IPS DF 6.9 (cell line): ENCODE data around the gene VWA1.

Experiments
- DNase-seq: peaks from one replicate; pipeline ENCODE4 v3.0.0-alpha.2; 2013; ENCODE audit warnings: low read depth, low spot score
- H3K27ac ChIP-seq: one replicate; pipeline ENCODE4 v1.5.1; 2013; ENCODE audit warnings: low read length, control low read depth
- H3K27me3 ChIP-seq: 2 replicates; pipeline ENCODE4 v1.6.1; 2013; ENCODE audit warnings: mild to moderate bottlenecking, low read length; ENCODE audit not compliant: control insufficient read depth, insufficient read depth
- H3K36me3 ChIP-seq: 2 replicates; pipeline ENCODE4 v1.6.1; 2013; ENCODE audit warnings: low read length; ENCODE audit not compliant: control insufficient read depth, insufficient read depth
- H3K4me1 ChIP-seq: 2 replicates; pipeline ENCODE4 v1.6.1; 2013; ENCODE audit warnings: low read length; ENCODE audit not compliant: control insufficient read depth, insufficient read depth
- H3K4me3 ChIP-seq: 2 replicates; pipeline ENCODE4 v1.5.1; 2013; ENCODE audit warnings: mild to moderate bottlenecking, low read length
- H3K9me3 ChIP-seq: 2 replicates; pipeline ENCODE4 v1.6.1; 2013; ENCODE audit warnings: low read length, inconsistent platforms; ENCODE audit not compliant: control insufficient read depth, insufficient read depth
- WGBS: extraction: QIAGEN DNeasy Blood & Tissue Kit; methylation state at CpG from one replicate; pipeline ENCODE4 v1.1.7; 2013; ENCODE audit warnings: mixed read lengths, missing lambda C conversion rate; ENCODE audit not compliant: insufficient read length, insufficient coverage; 5-methylcytosine and 5-hydroxymethylcytosine counted together

VWA1 gene

DNA sequence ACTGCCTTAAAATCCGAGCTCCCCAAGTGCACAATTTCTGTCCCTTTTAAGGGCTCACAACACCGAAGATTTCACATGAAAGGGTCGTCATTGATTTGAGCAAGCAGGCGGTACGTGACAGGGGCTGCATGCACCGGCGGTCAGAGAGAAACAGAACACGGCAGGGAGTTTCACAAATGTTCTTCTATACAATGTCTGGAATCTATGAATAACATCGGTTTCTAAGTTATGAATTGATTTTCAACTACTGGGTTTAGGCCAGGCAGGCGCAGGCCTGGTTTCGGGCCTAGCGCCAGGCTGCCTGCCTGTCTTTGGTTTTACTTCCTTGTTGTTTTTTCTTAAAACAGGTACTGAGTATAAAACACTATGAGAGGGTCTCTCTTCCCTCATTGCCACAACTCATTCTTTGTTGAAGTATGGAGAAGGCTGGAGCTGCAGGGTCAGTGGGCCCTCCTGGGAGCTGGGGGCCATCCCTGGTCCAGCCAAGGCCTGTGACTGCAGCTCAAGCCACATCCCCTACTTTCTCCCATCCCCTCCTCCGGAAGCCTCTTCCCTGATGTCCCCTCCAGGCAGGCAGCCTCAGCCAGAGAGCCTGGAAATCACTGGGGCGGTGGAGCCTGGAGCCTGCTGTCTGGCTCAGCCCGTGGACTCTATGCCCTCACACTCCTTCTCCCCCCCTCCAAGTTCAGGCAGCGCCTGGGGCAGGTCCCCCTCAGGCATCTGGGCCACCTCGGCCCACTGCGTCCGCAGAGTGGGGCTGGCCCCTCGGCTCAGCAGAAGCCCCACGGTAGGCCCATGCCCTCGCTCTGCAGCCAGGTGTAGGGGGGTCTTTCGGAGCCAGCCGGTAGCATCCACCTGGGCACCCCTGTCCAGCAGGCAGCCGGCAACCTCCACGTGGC is 16.8 kb upstream of the VWA1 start:
- Histone ChIP-seq H3K9me3 (no peaks in the 10 kb centered on the region), H3K4me1 (peaks cover 12% of the 10 kb centered on the region), H3K27ac (no peak overlapping the region), H3K4me3 (no peak overlapping the region), H3K27me3 (no peaks in the 10 kb centered on the region), H3K36me3 (no peaks in the 10 kb centered on the region; the same call in 1 of the 2 replicates)
- WGBS: no CpG with 5 or more reads among the region's 26 CpGs
- DNase-seq: no peak

DNA sequence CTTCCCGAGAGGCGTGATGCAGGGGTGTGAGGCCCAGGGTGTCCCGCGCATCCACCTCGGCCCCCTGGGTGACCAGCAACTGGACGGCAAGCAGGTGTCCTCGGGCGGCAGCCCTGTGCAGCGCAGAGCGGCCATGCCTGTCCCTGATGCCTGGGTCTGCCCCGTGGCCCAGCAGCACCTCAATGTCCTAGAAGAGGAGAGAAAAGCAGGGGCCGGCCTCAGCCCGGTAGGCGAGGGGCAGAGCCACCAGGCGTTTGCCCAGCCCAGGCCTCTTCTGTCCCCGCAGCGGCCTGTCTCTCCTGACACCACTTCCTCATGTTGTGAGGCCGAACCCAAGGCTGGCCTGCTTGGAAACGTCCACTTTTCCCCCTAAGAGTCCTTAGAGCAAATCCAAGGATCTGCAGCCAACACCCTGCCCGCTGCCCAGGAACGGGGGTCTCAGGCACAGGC is 16.1 kb upstream of the VWA1 start:
- no peaks in the 10 kb centered on the region for H3K9me3 ChIP-seq

DNA sequence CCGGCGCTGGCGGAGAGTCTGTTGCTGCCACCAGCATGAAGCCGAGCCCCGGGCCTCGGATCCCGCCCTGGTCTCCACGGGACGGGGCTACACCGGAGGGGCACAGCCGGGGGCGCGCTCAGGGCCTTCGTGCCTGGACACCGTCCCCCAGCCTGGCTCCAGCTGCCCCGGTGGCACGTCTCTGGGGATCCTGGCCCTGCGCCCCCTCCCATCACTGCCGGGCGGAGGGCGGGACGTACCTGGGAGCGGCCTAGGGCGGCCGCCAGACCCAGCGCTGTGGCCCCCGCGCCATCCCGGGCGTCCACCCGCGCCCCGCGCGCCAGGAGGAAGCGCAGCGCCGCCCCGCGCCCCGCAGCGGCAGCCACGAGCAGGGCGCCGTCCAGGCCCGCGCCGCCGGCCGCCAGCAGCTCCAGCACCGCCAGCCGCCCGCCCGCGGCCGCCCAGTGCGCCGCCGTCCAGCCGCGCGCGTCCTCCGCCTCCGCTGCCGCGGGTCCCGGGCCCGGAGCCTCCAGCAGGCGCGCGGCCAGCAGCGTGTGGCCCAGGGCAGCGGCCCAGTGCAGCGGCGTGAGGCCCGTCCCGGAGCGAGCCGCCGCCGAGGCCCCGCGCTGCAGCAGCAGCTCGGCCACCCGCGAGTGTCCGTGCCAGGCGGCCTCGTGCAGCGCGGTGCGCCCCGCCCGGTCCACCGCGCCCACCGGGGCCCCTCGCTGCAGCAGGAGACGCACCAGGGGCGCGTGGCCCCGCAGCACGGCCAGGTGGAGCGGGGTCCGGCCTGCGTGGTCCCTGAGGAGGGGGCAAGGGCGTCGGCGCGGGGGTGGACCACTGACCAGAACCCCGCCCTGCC is 15.5 kb upstream of the VWA1 start:
- Histone ChIP-seq H3K4me3 (peak overlapping the region; percentile 3; the same call in 1 of the 2 replicates), H3K4me1 (peaks cover 12% of the 10 kb centered on the region), H3K36me3 (no peaks in the 10 kb centered on the region; the same call in 1 of the 2 replicates), H3K9me3 (no peaks in the 10 kb centered on the region), H3K27ac (no peak overlapping the region), H3K27me3 (no peaks in the 10 kb centered on the region)
- DNase-seq: no peak
- no CpG with 5 or more reads among the region's 112 CpGs for WGBS

More for the DNA sequence above, 16.1 kb upstream of the VWA1 start:
- no CpG with 5 or more reads among the region's 21 CpGs for WGBS
- H3K27me3 ChIP-seq: no peaks in the 10 kb centered on the region
- H3K27ac ChIP-seq: no peak overlapping the region
- no peak overlapping the region for H3K4me3 ChIP-seq
- no peaks in the 10 kb centered on the region; the same call in 1 of the 2 replicates for H3K36me3 ChIP-seq
- H3K4me1 ChIP-seq: peaks cover 12% of the 10 kb centered on the region
- DNase-seq: no peak

DNA sequence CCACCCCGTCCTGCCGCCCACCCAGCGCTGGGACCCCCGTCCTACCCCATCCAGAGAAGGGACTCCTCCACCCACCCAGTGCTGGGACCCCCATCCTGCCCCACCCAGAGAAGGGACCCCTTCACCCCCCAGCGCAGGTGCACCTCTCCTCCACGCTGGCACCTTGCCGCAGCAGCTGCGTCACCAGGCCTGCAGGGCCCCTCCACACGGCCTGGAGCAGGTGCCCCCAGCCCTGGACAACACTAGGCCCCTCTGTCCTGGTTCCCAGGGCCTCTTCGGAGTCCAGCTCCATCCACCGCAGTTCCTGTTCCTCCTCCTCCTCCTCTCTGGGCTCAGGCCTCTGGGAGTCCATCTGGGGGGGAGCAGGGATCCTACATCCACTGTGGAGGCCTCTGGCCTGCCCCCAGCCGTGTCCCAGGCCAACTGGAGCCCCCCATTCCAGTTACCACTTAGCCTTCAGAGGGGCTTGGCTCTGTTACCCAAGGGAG is 14.8 kb upstream of the VWA1 start:
- H3K36me3 ChIP-seq: no peaks in the 10 kb centered on the region; the same call in 1 of the 2 replicates
- no peaks in the 10 kb centered on the region for H3K27me3 ChIP-seq
- H3K4me3 ChIP-seq: no peak overlapping the region
- H3K4me1 ChIP-seq: peaks cover 15% of the 10 kb centered on the region
- DNase-seq: no peak
- no peaks in the 10 kb centered on the region for H3K9me3 ChIP-seq
- WGBS: no CpG with 5 or more reads among the region's 12 CpGs
- no peak overlapping the region for H3K27ac ChIP-seq

DNA sequence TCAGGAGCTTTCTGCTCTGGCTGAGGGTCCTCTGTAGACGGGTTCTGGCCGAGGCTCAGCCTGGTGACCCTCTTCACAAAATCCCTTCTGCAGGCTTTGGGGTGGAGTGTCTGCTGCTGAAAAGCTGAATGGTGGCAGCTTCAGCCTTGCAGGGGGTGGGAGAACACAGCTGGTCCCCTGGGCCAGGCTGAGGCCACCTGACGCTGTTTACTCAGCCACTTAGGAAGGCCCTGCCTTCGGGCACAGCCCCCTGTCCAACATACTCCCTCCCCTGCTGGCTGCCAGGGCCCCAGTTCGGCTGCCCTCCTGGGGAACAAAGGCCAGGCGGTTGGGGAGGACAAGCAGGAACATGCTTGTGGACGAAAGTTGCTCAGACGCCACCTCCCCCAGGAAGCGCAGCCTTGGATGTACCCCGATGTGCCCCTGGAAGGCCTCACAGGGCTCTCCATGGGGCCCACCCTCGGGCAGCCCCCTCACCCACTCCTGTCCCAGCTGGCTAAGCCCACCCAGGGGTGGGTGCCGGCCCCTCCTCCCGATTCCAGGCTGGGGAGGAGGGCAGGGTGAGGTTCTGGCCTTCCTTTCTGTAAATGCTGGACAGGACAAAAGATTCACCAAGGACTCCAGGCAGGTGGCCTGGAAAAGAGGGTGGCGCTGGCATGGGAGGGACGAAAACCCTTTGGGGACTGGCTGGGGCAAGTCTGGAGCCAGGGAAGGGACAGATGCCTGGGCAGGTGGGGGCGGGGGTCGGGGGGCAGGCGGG is 14.2 kb upstream of the VWA1 start, which contains the start of gene ANKRD65:
ANKRD65 (minus strand) TSS at position 130 of the 760 bp plus-strand sequence. CDS start 271 bp downstream, outside the sequence.
- Histone ChIP-seq H3K27ac (no peak within 1 kb of the TSS), H3K4me1 (peaks cover 20% of the 10 kb centered on the region), H3K27me3 (no peaks in the 10 kb centered on the region), H3K36me3 (no peaks in the 10 kb centered on the region; the same call in 1 of the 2 replicates), H3K9me3 (no peaks in the 10 kb centered on the region), H3K4me3 (peak within 1 kb of the TSS; percentile 3; the same call in 1 of the 2 replicates)
- DNase-seq: no peak
- WGBS: no CpG with 5 or more reads among the region's 18 CpGs

DNA sequence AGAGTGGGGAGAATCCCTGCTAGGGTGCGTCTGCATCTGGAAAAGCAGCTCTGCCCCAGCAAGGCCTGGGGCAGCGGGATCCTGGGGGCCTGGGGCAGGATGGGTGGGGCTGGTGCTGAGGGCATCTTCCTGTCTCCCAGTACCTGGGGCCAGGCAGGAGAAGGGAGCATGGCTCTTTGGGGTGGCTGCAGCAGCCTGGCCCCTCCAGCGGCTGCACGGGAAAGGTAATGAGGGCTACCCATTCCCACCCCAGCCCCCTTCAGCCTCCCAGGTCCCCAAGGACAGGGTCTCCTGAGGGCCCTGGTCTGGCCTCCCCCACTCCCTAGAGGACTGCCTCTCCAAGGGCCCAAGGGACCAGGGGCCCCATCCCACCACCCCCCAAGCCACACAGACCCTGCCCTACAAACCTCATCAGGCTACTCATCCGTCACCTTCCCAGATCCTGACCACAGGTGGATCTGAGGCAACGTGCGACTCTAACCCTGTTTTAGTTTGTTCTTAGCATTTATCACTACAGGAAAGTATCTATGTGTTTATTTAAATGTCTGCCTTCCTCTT is 13.5 kb upstream of the VWA1 start:
- no peaks in the 10 kb centered on the region; the same call in 1 of the 2 replicates for H3K36me3 ChIP-seq
- no CpG with 5 or more reads among the region's 7 CpGs for WGBS
- no peak overlapping the region for H3K4me3 ChIP-seq
- H3K9me3 ChIP-seq: no peaks in the 10 kb centered on the region
- DNase-seq: no peak
- H3K27me3 ChIP-seq: no peaks in the 10 kb centered on the region
- no peak overlapping the region for H3K27ac ChIP-seq
- peaks cover 21% of the 10 kb centered on the region for H3K4me1 ChIP-seq

DNA sequence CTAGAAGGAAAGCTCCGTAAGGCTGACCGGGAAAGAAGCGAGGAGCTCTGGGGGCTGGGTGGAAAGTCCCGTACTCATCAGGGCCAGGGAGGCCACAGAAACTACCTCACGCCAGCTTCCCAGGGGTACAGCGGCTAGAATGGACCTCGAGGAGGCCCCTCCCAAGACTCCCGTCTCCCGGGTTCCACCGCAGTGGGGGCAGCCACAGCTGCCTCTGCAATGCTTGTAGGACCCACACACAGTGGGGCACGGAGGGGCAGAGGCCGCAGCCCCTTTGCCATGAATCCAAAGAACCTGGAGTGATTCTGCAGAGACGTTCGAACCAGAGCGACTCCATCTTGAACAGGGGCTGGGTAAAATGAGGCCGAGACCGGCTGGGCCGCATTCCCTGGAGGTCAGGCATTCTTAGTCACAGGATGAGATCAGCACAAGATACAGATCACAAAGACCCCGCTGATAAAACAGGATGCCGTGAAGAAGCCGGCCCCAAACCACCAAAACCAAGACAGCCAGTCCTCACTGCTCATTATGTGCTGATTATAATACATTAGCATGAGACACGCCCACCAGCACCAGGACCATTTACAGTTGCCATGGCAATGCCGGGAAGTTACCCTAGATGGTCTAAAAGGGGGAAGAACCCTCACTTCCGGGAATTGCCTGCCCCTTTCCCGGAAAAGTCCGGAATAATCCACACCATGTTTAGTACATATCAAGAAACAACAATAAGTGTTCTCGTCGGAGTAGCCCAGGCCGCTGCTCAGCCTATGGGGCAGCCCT is 12.8 kb upstream of the VWA1 start:
- Histone ChIP-seq H3K4me3 (no peak overlapping the region), H3K27me3 (no peaks in the 10 kb centered on the region), H3K9me3 (no peaks in the 10 kb centered on the region), H3K27ac (no peak overlapping the region), H3K36me3 (no peaks in the 10 kb centered on the region; the same call in 1 of the 2 replicates), H3K4me1 (peaks cover 21% of the 10 kb centered on the region)
- no CpG with 5 or more reads among the region's 29 CpGs for WGBS
- no peak for DNase-seq

DNA sequence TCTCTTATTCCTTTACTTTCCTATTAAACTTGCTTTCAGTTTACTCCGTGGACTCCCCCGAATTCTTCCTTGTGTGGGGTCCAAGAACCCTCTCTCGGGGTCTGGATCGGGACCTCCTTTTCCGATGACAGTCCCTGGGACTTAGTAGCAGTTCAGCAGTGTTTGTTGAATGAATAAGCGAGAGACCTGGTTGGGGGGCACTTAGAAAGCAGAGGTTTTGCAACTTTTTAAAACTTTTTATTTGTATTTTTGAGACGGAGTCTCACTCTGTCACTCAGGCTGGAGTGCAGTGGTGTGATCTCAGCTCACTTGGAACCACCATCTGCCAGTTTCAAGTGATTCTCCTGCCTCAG is 12.3 kb upstream of the VWA1 start:
- H3K4me3 ChIP-seq: no peak overlapping the region
- no peaks in the 10 kb centered on the region; the same call in 1 of the 2 replicates for H3K36me3 ChIP-seq
- H3K27ac ChIP-seq: no peak overlapping the region
- no peaks in the 10 kb centered on the region for H3K27me3 ChIP-seq
- WGBS: no CpG with 5 or more reads among the region's 7 CpGs
- H3K9me3 ChIP-seq: no peaks in the 10 kb centered on the region
- DNase-seq: no peak
- H3K4me1 ChIP-seq: peaks cover 21% of the 10 kb centered on the region

DNA sequence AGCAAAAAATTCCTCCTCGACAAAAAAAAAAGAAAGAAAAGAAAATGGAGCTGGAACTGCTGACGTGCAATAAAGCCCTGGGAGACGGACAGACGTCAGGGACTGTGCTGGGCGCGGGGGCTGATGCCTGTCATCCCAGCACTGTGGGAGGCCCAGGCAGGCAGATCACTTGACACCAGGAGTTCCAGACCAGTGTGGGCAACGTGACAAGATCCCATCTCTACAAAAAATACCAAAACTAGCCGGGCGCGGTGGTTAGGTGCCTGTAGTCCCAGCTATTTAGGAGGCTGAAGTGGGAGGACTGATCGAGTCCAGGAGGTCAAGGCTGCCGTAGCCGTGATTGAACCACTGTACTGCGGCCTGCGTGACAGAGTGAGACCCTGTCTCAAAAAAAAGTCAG is 10.8 kb upstream of the VWA1 start:
- H3K4me1 ChIP-seq: peaks cover 20% of the 10 kb centered on the region
- no peaks in the 10 kb centered on the region for H3K9me3 ChIP-seq
- no peak for DNase-seq
- no peak overlapping the region for H3K27ac ChIP-seq
- H3K4me3 ChIP-seq: no peak overlapping the region
- no peaks in the 10 kb centered on the region for H3K27me3 ChIP-seq
- no peaks in the 10 kb centered on the region; the same call in 1 of the 2 replicates for H3K36me3 ChIP-seq
- no CpG with 5 or more reads among the region's 15 CpGs for whole genome bisulfite sequencing
